Ishikawa (cell line): ENCODE data around the gene TMEM131.

ENCODE experiments used
- CREB1 ChIP-seq: IDR thresholded peaks from 2 replicates; pipeline ENCODE4 v1.6.1; 2012; ENCODE audit warnings: low read depth
- EGR1 ChIP-seq: IDR thresholded peaks from 2 replicates; pipeline ENCODE4 v1.6.1; 2012
- EP300 ChIP-seq: IDR thresholded peaks from 2 replicates; pipeline ENCODE4 v1.6.1; 2012; ENCODE audit warnings: borderline replicate concordance
- MAX ChIP-seq: IDR thresholded peaks from 2 replicates; pipeline ENCODE4 v1.6.1; 2012
- NFIC ChIP-seq: IDR thresholded peaks from 2 replicates; pipeline ENCODE4 v1.6.1; 2012
- RAD21 ChIP-seq: IDR thresholded peaks from 2 replicates; pipeline ENCODE4 v1.6.1; 2012; ENCODE audit warnings: low read depth
- TAF1 ChIP-seq: IDR thresholded peaks from 2 replicates; pipeline ENCODE4 v1.6.1; 2012; ENCODE audit warnings: low read depth, mild to moderate bottlenecking
- USF1 ChIP-seq: IDR thresholded peaks from 2 replicates; pipeline ENCODE4 v1.6.1; 2012

GRCh38 chr2:98008415-98008814 is 12.7 kb upstream of the TMEM131 start:
- TF ChIP-seq EP300 (no peak), MAX (no peak), EGR1 (no peak), TAF1 (no peak), NFIC (no peak), CREB1 (no peak), RAD21 (no peak), USF1 (no peak)
